SU-DHL-6 (cell line): ENCODE measurements around the gene IQSEC3.
"Not testable (repeated sequence)": the region's sequence is repeated elsewhere in the genome, so short reads cannot be mapped to it uniquely, and the experiment has no call there.

ENCODE experiments used
- H2AFZ ChIP-seq: fragments of 200-600 bp; sonication (generic); 2 replicates; pipeline ENCODE4 v1.6.1; 2014; ENCODE audit warnings: low read depth, mild to moderate bottlenecking, moderate library complexity, mixed read lengths, antibody characterized with exemption, low read length; ENCODE audit not compliant: severe bottlenecking
- H3F3A ChIP-seq: fragments of 200-600 bp; shearing (Covaris generic); 2 replicates; pipeline ENCODE4 v1.6.0; 2016; ENCODE audit warnings: antibody characterized with exemption, mild to moderate bottlenecking; ENCODE audit not compliant: insufficient read depth
- H3K27ac ChIP-seq: fragments of 200-600 bp; sonication (generic); 2 replicates; pipeline ENCODE4 v1.5.1; 2016; ENCODE audit warnings: low read depth, mild to moderate bottlenecking, low read length, moderate library complexity, mixed read lengths
- H3K27me3 ChIP-seq: fragments of 200-600 bp; sonication (generic), shearing (Covaris generic); 2 replicates; pipeline ENCODE4 v1.6.0; 2014; ENCODE audit warnings: mild to moderate bottlenecking, low read length
- H3K36me3 ChIP-seq: fragments of 200-600 bp; sonication (generic); 2 replicates; pipeline ENCODE4 v1.6.1; 2014; ENCODE audit warnings: mild to moderate bottlenecking, low read length, mixed read lengths
- H3K4me2 ChIP-seq: fragments of 300-600, 200-600 bp; shearing (Covaris generic), sonication (generic); 2 replicates; pipeline ENCODE4 v1.6.0; 2014; ENCODE audit warnings: low read length, low read depth, mild to moderate bottlenecking; ENCODE audit not compliant: poor library complexity, severe bottlenecking
- H3K4me3 ChIP-seq: fragments of 200-600 bp; sonication (generic); 2 replicates; pipeline ENCODE4 v1.5.1; 2014; ENCODE audit warnings: antibody characterized with exemption, low read length, mild to moderate bottlenecking, mixed read lengths; ENCODE audit not compliant: insufficient read depth, poor library complexity, severe bottlenecking
- H3K79me2 ChIP-seq: fragments of 200-600 bp; sonication (generic); 2 replicates; pipeline ENCODE4 v1.6.1; 2014; ENCODE audit warnings: mild to moderate bottlenecking, low read length, moderate library complexity; ENCODE audit not compliant: insufficient read depth
- H3K9ac ChIP-seq: fragments of 200-600 bp; sonication (generic); 2 replicates; pipeline ENCODE4 v1.7.0; 2014; ENCODE audit warnings: mild to moderate bottlenecking, low read length
- H3K9me2 ChIP-seq: fragments of 200-600 bp; sonication (generic); replicated peaks from 2 replicates; pipeline ENCODE4 v1.6.1; 2014; ENCODE audit warnings: low read length; ENCODE audit not compliant: insufficient read depth
- H3K9me3 ChIP-seq: fragments of 200-600 bp; sonication (generic); 2 replicates; pipeline ENCODE4 v1.6.1; 2014; ENCODE audit warnings: low read length, mixed read lengths; ENCODE audit not compliant: insufficient read depth
- H4K20me1 ChIP-seq: fragments of 200-600 bp; sonication (generic); 2 replicates; pipeline ENCODE4 v1.6.1; 2014; ENCODE audit warnings: low read depth, mild to moderate bottlenecking, antibody characterized with exemption, low read length, moderate library complexity, mixed read lengths
- CTCF ChIP-seq: fragments of 200-600 bp; sonication (generic); IDR thresholded peaks from one replicate; pipeline ENCODE4 v1.5.1; 2017; ENCODE audit warnings: antibody characterized with exemption, mild to moderate bottlenecking, low read length, moderate library complexity; ENCODE audit not compliant: insufficient read depth, poor library complexity, severe bottlenecking
- EZH2phosphoT487 ChIP-seq: fragments of 200-600 bp; sonication (generic), shearing (Covaris generic); conservative IDR thresholded peaks from 2 replicates; pipeline ENCODE4 v1.6.1; 2018; ENCODE audit warnings: mild to moderate bottlenecking, antibody characterized with exemption, low read length, moderate library complexity, mixed read lengths

IQSEC3 gene

GRCh38 chr12:66428-66781 is at the start of gene IQSEC3:
IQSEC3 (plus strand) TSS chr12:66767; CDS start chr12:66883, 116 bp downstream.
- not testable (repeated sequence) for H3K4me3 ChIP-seq, H3K9ac ChIP-seq, H3K27ac ChIP-seq

GRCh38 chr12:17370-18340 is 48.9 kb upstream of the IQSEC3 start:
- H3K27ac ChIP-seq, H3K27me3 ChIP-seq, H3K4me3 ChIP-seq, H3K4me2 ChIP-seq, H3K9ac ChIP-seq, H4K20me1 ChIP-seq, H2AFZ ChIP-seq, H3K79me2 ChIP-seq, H3K9me2 ChIP-seq, H3F3A ChIP-seq, H3K36me3 ChIP-seq, H3K9me3 ChIP-seq: not testable (repeated sequence)

More at GRCh38 chr12:66428-66781, at the start of gene IQSEC3:
- H2AFZ ChIP-seq, H3K4me2 ChIP-seq, H3K9me2 ChIP-seq, H3K36me3 ChIP-seq, H3F3A ChIP-seq, H3K27me3 ChIP-seq, H4K20me1 ChIP-seq, H3K79me2 ChIP-seq, H3K9me3 ChIP-seq: not testable (repeated sequence)

GRCh38 chr12:18821-19567 is 47.6 kb upstream of the IQSEC3 start:
- not testable (repeated sequence) for H3K9ac ChIP-seq, H3K9me2 ChIP-seq, H3K36me3 ChIP-seq, H3K9me3 ChIP-seq, H3K4me2 ChIP-seq, H3K27me3 ChIP-seq, H4K20me1 ChIP-seq, H3F3A ChIP-seq, H3K27ac ChIP-seq, H3K4me3 ChIP-seq, H2AFZ ChIP-seq, H3K79me2 ChIP-seq

GRCh38 chr12:19906-20305 is 46.7 kb upstream of the IQSEC3 start:
- H3K9me3 ChIP-seq, H3K79me2 ChIP-seq, H3K36me3 ChIP-seq, H3K9me2 ChIP-seq, H3K27me3 ChIP-seq, H3K27ac ChIP-seq, H4K20me1 ChIP-seq, H2AFZ ChIP-seq, H3K4me3 ChIP-seq, H3F3A ChIP-seq, H3K4me2 ChIP-seq, H3K9ac ChIP-seq: not testable (repeated sequence)

GRCh38 chr12:20757-21156 is 45.8 kb upstream of the IQSEC3 start:
- TF ChIP-seq EZH2phosphoT487, result no peak
- no peak for TF ChIP-seq CTCF
- no peaks in the 10 kb centered on the region for H3K9me3 ChIP-seq
- H3K9ac ChIP-seq, result no peak overlapping the region
- H3F3A ChIP-seq, result no peaks in the 10 kb centered on the region
- no peaks in the 10 kb centered on the region for H3K36me3 ChIP-seq
- H3K4me3 ChIP-seq, result no peak overlapping the region
- no peak overlapping the region for H2AFZ ChIP-seq
- no peaks in the 10 kb centered on the region for H3K9me2 ChIP-seq
- no peaks in the 10 kb centered on the region for H3K79me2 ChIP-seq
- no peak overlapping the region for H3K27ac ChIP-seq
- no peaks in the 10 kb centered on the region for H4K20me1 ChIP-seq
- H3K27me3 ChIP-seq, result no peaks in the 10 kb centered on the region
- H3K4me2 ChIP-seq, result no peak overlapping the region
